ENCODE results near the gene F5. TPM values are rescaled to one million over a fixed set of nuclear protein-coding genes. Genes with fewer than 3 reads are reported as not detected.

The F5 gene
- total and polyA plus RNA-seq, 9 of the 15 experiments (the other 6 are each of a cell fraction or from before 2014, with no cell fraction given) = 0.03 to 0.13 TPM; not detected in 7

GRCh38 chr1:169514566-169515270 is 71.6 kb downstream of the F5 start:
- no peak overlapping the region for H3K9ac ChIP-seq (ENCODE audit: insufficient read depth in 1 of 2, low read depth in 2 of 2, low read length in 2 of 2)
- H3K27me3 ChIP-seq (ENCODE audit: control insufficient read depth in 2 of 2, insufficient read depth in 2 of 2, low read length in 2 of 2) = no peaks in the 10 kb centered on the region
- no peak overlapping the region for H3K27ac ChIP-seq (ENCODE audit: extremely low read depth, low read depth, low read length)
- TF ChIP-seq E4F1 (CRISPR knock-in tag; IDR thresholded peaks at IDR 0.05; ENCODE audit: borderline replicate concordance) = no peak
- no peak for TF ChIP-seq NFRKB (IDR thresholded peaks at IDR 0.05; ENCODE audit: low read depth)
- TF ChIP-seq NR1H2 (CRISPR knock-in tag; IDR thresholded peaks at IDR 0.05) = no peak
- TF ChIP-seq DACH1 (IDR thresholded peaks at IDR 0.05; ENCODE audit: partially characterized antibody) = no peak
- TF ChIP-seq ZNF407 (IDR thresholded peaks at IDR 0.05; ENCODE audit: low read depth) = no peak
- no peak for TF ChIP-seq ZNF398 (CRISPR knock-in tag; IDR thresholded peaks at IDR 0.05)
- TF ChIP-seq ILF3 (IDR thresholded peaks at IDR 0.05; ENCODE audit: borderline replicate concordance) = no peak
- WGBS (ENCODE audit: insufficient coverage, low coverage, missing lambda C conversion rate) = 30% methylated on average over 2 of the region's 2 CpGs
- no peak overlapping the region for H3K4me2 ChIP-seq (ENCODE audit: insufficient read depth, low read length)
- ATAC-seq = no peak
- no peaks in the 10 kb centered on the region; a peak in 1 of 5 replicates for H3K4me1 ChIP-seq (replicated peaks in 1 of 2; ENCODE audit: control insufficient read depth in 2 of 2, insufficient read depth in 2 of 2, low read length in 2 of 2)
- no peaks in the 10 kb centered on the region for H3K9me3 ChIP-seq (replicated peaks; ENCODE audit: control insufficient read depth, insufficient read depth, low read depth, low read length)
- no TSS peak for BruUV-seq (replicated peaks)
- H3K36me3 ChIP-seq (ENCODE audit: control insufficient read depth, insufficient read depth, low read length) = no peaks in the 10 kb centered on the region
- ChIA-PET POLR2A (no interaction called here), CTCF (ENCODE audit: low intra/inter-chr PET ratio) (no interaction called here)
- no peak for FAIRE-seq
- no peaks in the 10 kb centered on the region for H3K79me2 ChIP-seq (ENCODE audit: control insufficient read depth, insufficient read depth, low read length)
- H3K9me1 ChIP-seq (ENCODE audit: control insufficient read depth, insufficient read depth, low read length) = no peaks in the 10 kb centered on the region
- intact Hi-C loops (cut with micrococcal nuclease) (no loop called here), in situ Hi-C loops (cut with MboI) (no loop called here)
- H4K20me1 ChIP-seq (replicated peaks; ENCODE audit: control insufficient read depth, insufficient read depth, low read length) = no peaks in the 10 kb centered on the region
- H3K4me3 ChIP-seq = no peak overlapping the region
- DNase-seq (ENCODE audit: extremely low read depth in 1 of 4, low spot score in 3 of 4) = no peak
- no peak overlapping the region; the same call in 1 of the 2 replicates for H2AFZ ChIP-seq (ENCODE audit: low read depth, low read length)
